Tibial nerve (tissue), 4 donors: Measurements from ENCODE around the gene TSNAXIP1. TPM values are rescaled to one million over a fixed set of nuclear protein-coding genes. Genes with fewer than 3 reads are reported as not detected.

Source experiments
- DNase-seq, 2 donors: peaks; one replicate each; pipeline ENCODE4 v3.0.0-alpha.2; 2019; ENCODE audit warnings: low spot score in 2 of 2
- H3K27ac ChIP-seq, 4 donors: fragments of 200-600 bp; sonication (generic) in 3 of 4; one replicate each; pipeline ENCODE4 v1.5.1; 2017 to 2019; ENCODE audit warnings: mild to moderate bottlenecking in 1 of 4
- H3K27me3 ChIP-seq, 2 donors: fragments of 200-600 bp; sonication (generic) in 1 of 2; one replicate each; pipeline versions ENCODE4 v1.5.1 to v1.6.0; 2017 to 2019
- H3K36me3 ChIP-seq, 3 donors: fragments of 200-600 bp; sonication (generic); one replicate each; pipeline ENCODE4 v1.5.1; 2018 to 2019
- H3K4me1 ChIP-seq, 4 donors: fragments of 200-600 bp; sonication (generic) in 3 of 4; one replicate each; pipeline ENCODE4 v1.5.1; 2017 to 2019
- H3K4me3 ChIP-seq, 4 donors: fragments of 200-600 bp; sonication (generic) in 3 of 4; one replicate each; pipeline ENCODE4 v1.5.1; 2017 to 2019; ENCODE audit warnings: mild to moderate bottlenecking in 1 of 4, moderate library complexity in 1 of 4
- H3K9me3 ChIP-seq, 4 donors: fragments of 200-600 bp; sonication (generic) in 3 of 4; one replicate each; pipeline ENCODE4 v1.5.1; 2017 to 2019
- EP300 ChIP-seq, 2 donors: sonication (generic); formaldehyde crosslinking; IDR thresholded peaks; one replicate each; pipeline ENCODE4 v1.6.1; 2017; ENCODE audit warnings: antibody characterized with exemption in 2 of 2, mild to moderate bottlenecking in 1 of 2
- POLR2A ChIP-seq, 2 donors: fragments of 450-650 bp; IDR thresholded peaks; one replicate each; pipeline ENCODE4 v1.6.1; 2017; ENCODE audit warnings: antibody characterized with exemption in 2 of 2, mild to moderate bottlenecking in 2 of 2, moderate library complexity in 2 of 2
- WGBS, 2 donors: methylation state at CpG; one replicate each; pipeline ENCODE4 v1.1.5; 2018; 5-methylcytosine and 5-hydroxymethylcytosine counted together
- total RNA-seq, 4 donors: library from RNA; depleted of rRNA; stranded (reverse); fragments of >200 nt; gene quantifications; one replicate each; pipeline ENCODE4 v1.1.0, GENCODE V29; 2016
- TF ChIP-seq, protein P1 (sequence below), 5 experiments: fragments of 200-600 bp in 3 of 5; fragments of 450-650 bp in 2 of 5; sonication (generic) in 3 of 5; IDR thresholded peaks; one replicate each; pipeline ENCODE4 v1.5.1; 2016 to 2019; ENCODE audit warnings: antibody characterized with exemption in 5 of 5, mild to moderate bottlenecking in 3 of 5, moderate library complexity in 2 of 5

The TSNAXIP1 gene
- total RNA-seq, 4 donors from 2014 or later: 2.8 to 8.4 (median 4.0) TPM

DNA sequence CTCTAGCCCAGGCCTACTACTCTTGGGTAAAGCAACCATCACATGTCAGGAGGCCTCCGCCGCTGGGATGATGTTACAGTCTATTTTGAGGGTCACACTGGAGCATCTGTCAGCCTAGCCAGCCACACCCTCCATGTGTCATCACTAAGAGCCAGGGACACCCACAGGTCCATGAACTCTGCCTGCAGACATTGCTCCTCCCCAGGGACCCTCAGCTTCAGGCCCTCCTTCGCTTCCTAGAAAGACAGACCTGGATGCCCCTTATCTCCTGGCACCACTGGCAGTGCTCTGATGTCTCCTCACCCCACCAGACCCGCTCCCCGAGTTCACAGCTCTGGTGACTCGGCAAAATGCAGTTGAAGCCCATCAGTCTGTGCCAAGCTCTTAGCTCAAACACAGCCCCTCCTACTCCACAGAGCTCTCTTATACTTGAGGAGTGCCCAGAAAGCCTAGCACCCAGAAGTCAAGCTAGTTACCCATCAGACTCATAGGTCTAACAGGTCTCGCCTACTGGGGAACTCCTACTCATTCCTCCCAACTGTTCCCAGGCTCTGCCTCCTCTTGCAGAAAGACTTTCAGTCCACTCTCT lies 6.3 kb upstream of the TSNAXIP1 start:
- Histone ChIP-seq H3K27ac (no peak overlapping the region), H3K9me3 (no peaks in the 10 kb centered on the region), H3K4me1 (peaks cover 0 to 33% (median 9%) of the 10 kb centered on the region in 4 donors), H3K27me3 (no peaks in the 10 kb centered on the region), H3K4me3 (no peak overlapping the region), H3K36me3 (peaks cover 0 to 66% (median 0%) of the 10 kb centered on the region in 3 donors)
- no peak for DNase-seq
- WGBS, 2 donors: 85 to 89% methylated on average over 6 to 7 of the region's 7 CpGs
- TF ChIP-seq EP300 (IDR thresholded peaks at IDR 0.05) (no peak), POLR2A (IDR thresholded peaks at IDR 0.05) (no peak)
- TF ChIP-seq, protein P1, sequence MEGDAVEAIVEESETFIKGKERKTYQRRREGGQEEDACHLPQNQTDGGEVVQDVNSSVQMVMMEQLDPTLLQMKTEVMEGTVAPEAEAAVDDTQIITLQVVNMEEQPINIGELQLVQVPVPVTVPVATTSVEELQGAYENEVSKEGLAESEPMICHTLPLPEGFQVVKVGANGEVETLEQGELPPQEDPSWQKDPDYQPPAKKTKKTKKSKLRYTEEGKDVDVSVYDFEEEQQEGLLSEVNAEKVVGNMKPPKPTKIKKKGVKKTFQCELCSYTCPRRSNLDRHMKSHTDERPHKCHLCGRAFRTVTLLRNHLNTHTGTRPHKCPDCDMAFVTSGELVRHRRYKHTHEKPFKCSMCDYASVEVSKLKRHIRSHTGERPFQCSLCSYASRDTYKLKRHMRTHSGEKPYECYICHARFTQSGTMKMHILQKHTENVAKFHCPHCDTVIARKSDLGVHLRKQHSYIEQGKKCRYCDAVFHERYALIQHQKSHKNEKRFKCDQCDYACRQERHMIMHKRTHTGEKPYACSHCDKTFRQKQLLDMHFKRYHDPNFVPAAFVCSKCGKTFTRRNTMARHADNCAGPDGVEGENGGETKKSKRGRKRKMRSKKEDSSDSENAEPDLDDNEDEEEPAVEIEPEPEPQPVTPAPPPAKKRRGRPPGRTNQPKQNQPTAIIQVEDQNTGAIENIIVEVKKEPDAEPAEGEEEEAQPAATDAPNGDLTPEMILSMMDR (IDR thresholded peaks at IDR 0.05): no peak

DNA sequence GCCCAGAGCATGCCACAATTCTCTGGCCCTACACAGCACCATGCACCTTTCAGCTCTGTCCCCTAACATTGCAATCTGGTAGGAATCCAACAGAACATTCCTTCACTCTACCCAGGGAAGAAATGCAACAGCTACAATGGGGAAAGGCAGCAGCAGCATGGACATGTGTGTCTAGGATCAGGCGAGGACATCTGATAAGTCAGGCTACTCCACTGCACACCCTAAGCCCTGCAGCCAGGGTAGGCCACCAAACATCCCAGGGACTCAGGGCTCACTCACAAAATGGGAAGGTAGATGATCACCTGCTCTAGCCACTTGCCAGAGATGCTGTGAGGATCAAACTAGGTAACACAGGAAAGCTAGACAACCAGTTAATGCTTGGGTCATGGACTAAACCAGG lies 5.4 kb upstream of the TSNAXIP1 start:
- TF ChIP-seq, protein P1 (IDR thresholded peaks at IDR 0.05): no peak
- TF ChIP-seq EP300 (IDR thresholded peaks at IDR 0.05): no peak
- no peak for TF ChIP-seq POLR2A (IDR thresholded peaks at IDR 0.05)
- H3K27ac ChIP-seq: no peak overlapping the region
- 88 to 100% methylated on average over 1 of the region's 1 CpG for WGBS, 2 donors
- no peak for DNase-seq
- no peak overlapping the region for H3K4me3 ChIP-seq
- no peaks in the 10 kb centered on the region for H3K9me3 ChIP-seq
- H3K4me1 ChIP-seq: peaks cover 0 to 37% (median 13%) of the 10 kb centered on the region in 4 donors
- H3K36me3 ChIP-seq: peaks cover 0 to 66% (median 0%) of the 10 kb centered on the region in 3 donors
- H3K27me3 ChIP-seq: no peaks in the 10 kb centered on the region

GRCh38 chr16:67801883-67802282 lies 4.8 kb upstream of the TSNAXIP1 start:
- TF ChIP-seq EP300 (IDR thresholded peaks at IDR 0.05): no peak
- no peak for TF ChIP-seq POLR2A (IDR thresholded peaks at IDR 0.05)
- TF ChIP-seq, protein P1 (IDR thresholded peaks at IDR 0.05): no peak
- peaks cover 0 to 37% (median 13%) of the 10 kb centered on the region in 4 donors for H3K4me1 ChIP-seq

GRCh38 chr16:67803894-67804293 lies 2.8 kb upstream of the TSNAXIP1 start:
- 84 to 88% methylated on average over 3 of the region's 3 CpGs for WGBS, 2 donors
- Histone ChIP-seq H3K4me3 (no peak overlapping the region), H3K4me1 (peaks cover 0 to 44% (median 16%) of the 10 kb centered on the region in 4 donors), H3K36me3 (peaks cover 0 to 43% (median 0%) of the 10 kb centered on the region in 3 donors), H3K9me3 (no peaks in the 10 kb centered on the region), H3K27me3 (no peaks in the 10 kb centered on the region), H3K27ac (no peak overlapping the region)
- DNase-seq: no peak
- TF ChIP-seq, protein P1 (IDR thresholded peaks at IDR 0.05): no peak
- TF ChIP-seq EP300 (IDR thresholded peaks at IDR 0.05) (no peak), POLR2A (IDR thresholded peaks at IDR 0.05) (no peak)

More at GRCh38 chr16:67801883-67802282, 4.8 kb upstream of the TSNAXIP1 start:
- H3K27me3 ChIP-seq: no peaks in the 10 kb centered on the region
- H3K27ac ChIP-seq: no peak overlapping the region
- 98 to 100% methylated on average over 2 of the region's 2 CpGs for WGBS, 2 donors
- DNase-seq: no peak
- peaks cover 0 to 61% (median 0%) of the 10 kb centered on the region in 3 donors for H3K36me3 ChIP-seq
- H3K4me3 ChIP-seq: no peak overlapping the region
- H3K9me3 ChIP-seq: no peaks in the 10 kb centered on the region

- no peak for DNase-seq
- Histone ChIP-seq H3K27ac (peak overlapping the region in 1 of 4 donors; percentile 92), H3K27me3 (no peaks in the 10 kb centered on the region), H3K36me3 (peaks cover 0 to 40% (median 0%) of the 10 kb centered on the region in 3 donors), H3K4me3 (peak overlapping the region in 3 of 4 donors; percentile 85 to 100 (median 92)), H3K4me1 (peaks cover 0 to 41% (median 16%) of the 10 kb centered on the region in 4 donors), H3K9me3 (no peaks in the 10 kb centered on the region)
- WGBS, 2 donors: 80 to 85% methylated on average over 4 of the region's 4 CpGs
- TF ChIP-seq, protein P1 (IDR thresholded peaks at IDR 0.05): no peak
- no peak for TF ChIP-seq EP300 (IDR thresholded peaks at IDR 0.05)
Measured at GRCh38 chr16:67804853-67805542, 1.7 kb upstream of the TSNAXIP1 start.
